Peyer's patch (tissue), 4 donors: ENCODE data around the gene LMNTD1.

Experiments
- CTCF ChIP-seq, 6 experiments: fragments of 450-650 bp in 4 of 6; fragments of 200-600 bp in 2 of 6; sonication (generic) in 1 of 6; IDR thresholded peaks; one replicate each; pipeline ENCODE4 v1.5.1; 2017 to 2019; ENCODE audit warnings: antibody characterized with exemption in 6 of 6, mild to moderate bottlenecking in 3 of 6, moderate library complexity in 1 of 6
- POLR2A ChIP-seq, 2 donors: fragments of 450-650 bp; IDR thresholded peaks; one replicate each; pipeline ENCODE4 v1.5.1; 2017; ENCODE audit warnings: antibody characterized with exemption in 2 of 2, mild to moderate bottlenecking in 2 of 2, moderate library complexity in 2 of 2

- no peak for TF ChIP-seq CTCF (IDR thresholded peaks at IDR 0.05)
- TF ChIP-seq POLR2A (IDR thresholded peaks at IDR 0.05), result no peak
These were observed 34.3 kb upstream of the LMNTD1 start for GRCh38 chr12:25587346-25587745.
